ENCODE measurements around the gene XK.

DNA sequence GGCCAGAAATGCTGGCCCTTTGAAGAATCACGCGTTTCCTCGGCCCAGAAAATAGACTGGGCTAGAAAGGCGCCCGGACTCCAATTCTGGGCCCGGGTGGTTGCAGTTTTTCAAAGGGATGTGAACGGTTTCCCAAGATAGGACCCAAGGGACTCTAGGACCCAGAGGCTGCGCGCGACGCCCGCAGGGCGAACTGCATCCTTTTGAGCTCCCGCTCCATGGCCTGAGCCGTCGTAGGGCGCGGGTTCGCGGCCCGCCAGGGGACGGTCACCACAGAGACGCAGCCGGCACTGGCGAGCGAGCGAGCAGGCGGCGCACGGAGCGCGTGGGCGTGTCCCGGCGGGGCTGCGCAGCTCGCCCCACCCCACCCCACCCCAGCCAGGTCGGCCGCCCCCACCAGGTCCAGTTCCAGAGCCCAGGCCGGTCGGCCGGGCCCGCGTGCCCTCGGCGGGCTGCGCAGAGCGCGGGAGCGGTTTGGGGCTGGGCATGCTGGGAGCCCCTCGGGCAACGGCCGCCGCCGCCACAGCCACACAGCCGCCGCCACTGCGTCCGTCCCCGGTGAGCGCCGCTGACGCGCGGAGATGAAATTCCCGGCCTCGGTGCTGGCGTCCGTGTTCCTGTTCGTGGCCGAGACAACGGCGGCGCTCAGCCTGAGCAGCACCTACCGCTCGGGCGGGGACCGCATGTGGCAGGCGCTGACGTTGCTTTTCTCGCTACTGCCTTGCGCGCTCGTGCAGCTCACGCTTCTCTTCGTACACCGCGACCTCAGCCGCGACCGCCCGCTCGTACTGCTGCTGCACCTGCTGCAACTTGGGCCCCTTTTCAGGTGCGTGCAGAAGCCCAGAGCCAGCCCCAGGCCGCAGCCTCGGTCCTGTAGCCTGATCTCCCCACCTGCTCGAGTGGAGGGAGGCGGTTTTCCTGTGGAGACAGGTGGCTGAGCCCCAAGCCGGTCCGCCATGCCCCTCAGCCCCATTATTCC, at the start of gene XK:
- TF ChIP-seq CTCF (IDR thresholded peaks at IDR 0.05) (no peak), POLR2AphosphoS5 (IDR thresholded peaks at IDR 0.05) (no peak), EP300 (IDR thresholded peaks at IDR 0.05) (no peak)
